ENCODE results near the gene MED27. TPM values are rescaled to one million over a fixed set of nuclear protein-coding genes. Genes with fewer than 3 reads are reported as not detected.

Gene MED27
- total RNA-seq, 1 donor from 2014 or later, result 10.5 TPM

GRCh38 chr9:131838530-131839280, 241.0 kb downstream of the MED27 start:
- H3K4me3 ChIP-seq (ENCODE audit: low read depth, low read length), result no peak overlapping the region
- H3K27me3 ChIP-seq (ENCODE audit: control insufficient read depth, insufficient read depth, low read length), result peaks cover 7% of the 10 kb centered on the region

GRCh38 chr9:131837836-131838235, 241.8 kb downstream of the MED27 start:
- DNase-seq (ENCODE audit: low read depth) (no peak), FAIRE-seq (no peak)
- Histone ChIP-seq H3K4me3 (ENCODE audit: low read depth, low read length) (no peak overlapping the region), H3K36me3 (ENCODE audit: control insufficient read depth, insufficient read depth, low read length) (no peaks in the 10 kb centered on the region), H3K27me3 (ENCODE audit: control insufficient read depth, insufficient read depth, low read length) (peaks cover 7% of the 10 kb centered on the region)
- TF ChIP-seq CTCF (IDR thresholded peaks at IDR 0.05; ENCODE audit: insufficient read depth, low read length, severe bottlenecking), result no peak

More at GRCh38 chr9:131838530-131839280, 241.0 kb downstream of the MED27 start:
- no peak for FAIRE-seq
- DNase-seq (ENCODE audit: low read depth), result no peak
- no peak for TF ChIP-seq CTCF (IDR thresholded peaks at IDR 0.05; ENCODE audit: insufficient read depth, low read length, severe bottlenecking)
- H3K36me3 ChIP-seq (ENCODE audit: control insufficient read depth, insufficient read depth, low read length), result no peaks in the 10 kb centered on the region

GRCh38 chr9:131837316-131837715, 242.4 kb downstream of the MED27 start:
- DNase-seq (ENCODE audit: low read depth) (no peak), FAIRE-seq (no peak)
- no peak overlapping the region for H3K4me3 ChIP-seq (ENCODE audit: low read depth, low read length)
- TF ChIP-seq CTCF (IDR thresholded peaks at IDR 0.05; ENCODE audit: insufficient read depth, low read length, severe bottlenecking), result peak; percentile 35
- peaks cover 7% of the 10 kb centered on the region for H3K27me3 ChIP-seq (ENCODE audit: control insufficient read depth, insufficient read depth, low read length)
- no peaks in the 10 kb centered on the region for H3K36me3 ChIP-seq (ENCODE audit: control insufficient read depth, insufficient read depth, low read length)

- FAIRE-seq (no peak), DNase-seq (ENCODE audit: low read depth) (no peak)
- peaks cover 7% of the 10 kb centered on the region for H3K27me3 ChIP-seq (ENCODE audit: control insufficient read depth, insufficient read depth, low read length)
- H3K4me3 ChIP-seq (ENCODE audit: low read depth, low read length), result no peak overlapping the region
- TF ChIP-seq CTCF (IDR thresholded peaks at IDR 0.05; ENCODE audit: insufficient read depth, low read length, severe bottlenecking), result no peak
- no peaks in the 10 kb centered on the region for H3K36me3 ChIP-seq (ENCODE audit: control insufficient read depth, insufficient read depth, low read length)
Observed at GRCh38 chr9:131836607-131837315, 242.9 kb downstream of the MED27 start.

- H3K4me3 ChIP-seq (ENCODE audit: low read depth, low read length), result no peak overlapping the region
- no peak for TF ChIP-seq CTCF (IDR thresholded peaks at IDR 0.05; ENCODE audit: insufficient read depth, low read length, severe bottlenecking)
- H3K36me3 ChIP-seq (ENCODE audit: control insufficient read depth, insufficient read depth, low read length), result no peaks in the 10 kb centered on the region
- DNase-seq (ENCODE audit: low read depth) (no peak), FAIRE-seq (no peak)
- H3K27me3 ChIP-seq (ENCODE audit: control insufficient read depth, insufficient read depth, low read length), result peaks cover 7% of the 10 kb centered on the region
Observed at GRCh38 chr9:131836021-131836420, 243.6 kb downstream of the MED27 start.
